Progenitor cell of endocrine pancreas (in vitro differentiated cells): ENCODE measurements around the gene KIF15. TPM values are rescaled to one million over a fixed set of nuclear protein-coding genes. Genes with fewer than 3 reads are reported as not detected.

Source experiments
- DNase-seq: peaks from one replicate; pipeline ENCODE4 v3.0.0; 2021; ENCODE audit warnings: low spot score; ENCODE audit not compliant: unreplicated experiment
- H3K27ac Mint-ChIP-seq: 2 replicates; pipeline ENCODE4 v1.8.0; 2021; ENCODE audit warnings: mild to moderate bottlenecking, moderate library complexity, mixed read lengths
- H3K27me3 Mint-ChIP-seq: 2 replicates; pipeline ENCODE4 v1.8.0; 2021; ENCODE audit warnings: mixed read lengths
- H3K36me3 Mint-ChIP-seq: 2 replicates; pipeline ENCODE4 v1.8.0; 2022; ENCODE audit warnings: mixed read lengths; ENCODE audit not compliant: insufficient read depth
- H3K4me1 Mint-ChIP-seq: 2 replicates; pipeline ENCODE4 v1.8.0; 2021; ENCODE audit warnings: low read depth, mixed read lengths
- H3K4me3 Mint-ChIP-seq: 2 replicates; pipeline ENCODE4 v1.8.0; 2021; ENCODE audit warnings: low read depth, mild to moderate bottlenecking, moderate library complexity, mixed read lengths
- H3K9me3 Mint-ChIP-seq: 2 replicates; pipeline ENCODE4 v1.8.0; 2021; ENCODE audit warnings: low read depth, mixed read lengths
- CTCF ChIP-seq: fragments of 200-600 bp; sonication (generic); IDR thresholded peaks from one replicate; pipeline ENCODE4 v1.5.0; 2021; ENCODE audit warnings: antibody characterized with exemption, mild to moderate bottlenecking; ENCODE audit not compliant: unreplicated experiment
- total RNA-seq: library from RNA; stranded (reverse); gene quantifications from 2 replicates; pipeline ENCODE4 v1.2.1, GENCODE V29; 2021

Gene KIF15
- total RNA-seq, 1 donor from 2014 or later = 21.4 TPM

- Mint-ChIP-seq H3K9me3 (no peaks in the 10 kb centered on the region), H3K4me1 (peaks cover 8% of the 10 kb centered on the region), H3K4me3 (no peak overlapping the region), H3K27ac (no peak overlapping the region), H3K36me3 (peaks cover 10% of the 10 kb centered on the region), H3K27me3 (no peaks in the 10 kb centered on the region)
- TF ChIP-seq CTCF = no peak
- DNase-seq = no peak
Measured at GRCh38 chr3:44865272-44866035, 103.9 kb downstream of the KIF15 start.

- no peak for TF ChIP-seq CTCF
- Mint-ChIP-seq H3K27me3 (no peaks in the 10 kb centered on the region), H3K9me3 (no peaks in the 10 kb centered on the region), H3K36me3 (peaks cover 10% of the 10 kb centered on the region), H3K4me1 (peaks cover 5% of the 10 kb centered on the region), H3K27ac (no peak overlapping the region), H3K4me3 (no peak overlapping the region)
- DNase-seq = no peak
Measured at GRCh38 chr3:44867421-44868111, 106.0 kb downstream of the KIF15 start.

- no peak overlapping the region for H3K4me3 Mint-ChIP-seq
- H3K9me3 Mint-ChIP-seq = no peaks in the 10 kb centered on the region
- no peak overlapping the region for H3K27ac Mint-ChIP-seq
- peaks cover 2% of the 10 kb centered on the region for H3K4me1 Mint-ChIP-seq
- no peak for DNase-seq
- peaks cover 10% of the 10 kb centered on the region for H3K36me3 Mint-ChIP-seq
- no peak for TF ChIP-seq CTCF
- H3K27me3 Mint-ChIP-seq = no peaks in the 10 kb centered on the region
Measured at GRCh38 chr3:44870375-44871061, 108.9 kb downstream of the KIF15 start.

GRCh38 chr3:44874308-44874707 lies 112.7 kb downstream of the KIF15 start, which contains the start of gene TGM4:
TGM4 (plus strand) TSS chr3:44874608; CDS start chr3:44874679, 71 bp downstream.
- H3K36me3 Mint-ChIP-seq = no peaks in the 10 kb centered on the region
- TF ChIP-seq CTCF = no peak
- H3K9me3 Mint-ChIP-seq = no peaks in the 10 kb centered on the region
- no peak within 1 kb of the TSS for H3K4me3 Mint-ChIP-seq
- H3K27me3 Mint-ChIP-seq = peaks cover 9% of the 10 kb centered on the region
- no peak within 1 kb of the TSS for H3K27ac Mint-ChIP-seq
- DNase-seq = no peak
- peaks cover 2% of the 10 kb centered on the region for H3K4me1 Mint-ChIP-seq

GRCh38 chr3:44875596-44875995 lies 114.0 kb downstream of the KIF15 start:
- DNase-seq = no peak
- no peak for TF ChIP-seq CTCF
- Mint-ChIP-seq H3K27me3 (peaks cover 9% of the 10 kb centered on the region), H3K27ac (no peak overlapping the region), H3K36me3 (no peaks in the 10 kb centered on the region), H3K9me3 (no peaks in the 10 kb centered on the region), H3K4me1 (no peaks in the 10 kb centered on the region), H3K4me3 (no peak overlapping the region)
